HepG2 (cell line): ENCODE data around the gene IP6K3. TPM values are rescaled to one million over a fixed set of nuclear protein-coding genes. Genes with fewer than 3 reads are reported as not detected.

ENCODE experiments used
- BCLAF1 ChIP-seq: fragments of 450-650 bp; IDR thresholded peaks from 2 replicates; pipeline ENCODE4 v1.6.1; 2017; ENCODE audit warnings: mild to moderate bottlenecking
- DPF2 ChIP-seq: sonication (generic); formaldehyde crosslinking; IDR thresholded peaks from 2 replicates; pipeline ENCODE4 v1.4.0; 2020; ENCODE audit warnings: mild to moderate bottlenecking, low read depth, missing genetic modification reagents, borderline replicate concordance
- E2F2 ChIP-seq: sonication (generic); formaldehyde crosslinking; IDR thresholded peaks from 2 replicates; pipeline ENCODE4 v1.4.0; 2020; ENCODE audit warnings: missing genetic modification reagents, borderline replicate concordance
- ELK4 ChIP-seq: sonication (generic); formaldehyde crosslinking; IDR thresholded peaks from 2 replicates; pipeline ENCODE4 v1.9.0; 2021; ENCODE audit warnings: missing genetic modification reagents, borderline replicate concordance
- FOXA3 ChIP-seq: IDR thresholded peaks from 2 replicates; pipeline ENCODE4 v1.6.1; 2016; ENCODE audit warnings: missing genetic modification reagents, missing compliant biosample characterization
- FOXO4 ChIP-seq: sonication (generic); formaldehyde crosslinking; conservative IDR thresholded peaks from 2 replicates; pipeline ENCODE4 v1.8.1; 2023; ENCODE audit warnings: missing genetic modification reagents
- KDM4B ChIP-seq: sonication (generic); formaldehyde crosslinking; IDR thresholded peaks from 2 replicates; pipeline ENCODE4 v1.4.0; 2020; ENCODE audit warnings: missing genetic modification reagents
- MAFG ChIP-seq: sonication (generic); formaldehyde crosslinking; IDR thresholded peaks from 2 replicates; pipeline ENCODE4 v1.5.1; 2020; ENCODE audit warnings: mild to moderate bottlenecking, missing genetic modification reagents
- NFIC ChIP-seq: IDR thresholded peaks from 2 replicates; pipeline ENCODE4 v1.6.1; 2012; ENCODE audit warnings: mild to moderate bottlenecking, low read length, inconsistent platforms
- RAD51 ChIP-seq: fragments of 450-650 bp; IDR thresholded peaks from 2 replicates; pipeline ENCODE4 v1.6.1; 2016; ENCODE audit warnings: borderline replicate concordance
- RNF2 ChIP-seq: fragments of 450-650 bp; conservative IDR thresholded peaks from 2 replicates; pipeline ENCODE4 v1.6.1; 2016; ENCODE audit warnings: low read depth
- TOE1 ChIP-seq: sonication (generic); formaldehyde crosslinking; IDR thresholded peaks from 2 replicates; pipeline ENCODE4 v1.4.0; 2020; ENCODE audit warnings: mild to moderate bottlenecking, missing genetic modification reagents
- UBTF ChIP-seq: sonication (generic); formaldehyde crosslinking; IDR thresholded peaks from 2 replicates; pipeline ENCODE4 v1.4.0; 2020; ENCODE audit warnings: mild to moderate bottlenecking, missing genetic modification reagents
- ZBTB37 ChIP-seq: sonication (generic); formaldehyde crosslinking; IDR thresholded peaks from 2 replicates; pipeline ENCODE4 v1.4.0; 2020; ENCODE audit warnings: mild to moderate bottlenecking, missing genetic modification reagents
- ZFP41 ChIP-seq: sonication (generic); formaldehyde crosslinking; IDR thresholded peaks from 2 replicates; pipeline ENCODE4 v1.4.0; 2020; ENCODE audit warnings: mild to moderate bottlenecking, missing genetic modification reagents, borderline replicate concordance
- ZFP90 ChIP-seq: sonication (generic); formaldehyde crosslinking; IDR thresholded peaks from 2 replicates; pipeline ENCODE4 v1.8.0; 2022; ENCODE audit warnings: missing genetic modification reagents, mild to moderate bottlenecking, inconsistent platforms, borderline replicate concordance
- ZMYM3 ChIP-seq: sonication (generic); formaldehyde crosslinking; IDR thresholded peaks from 2 replicates; pipeline ENCODE4 v1.5.1; 2020; ENCODE audit warnings: mild to moderate bottlenecking, missing genetic modification reagents
- ZNF761 ChIP-seq: sonication (generic); formaldehyde crosslinking; conservative IDR thresholded peaks from 2 replicates; pipeline ENCODE4 v1.4.0; 2020; ENCODE audit warnings: mild to moderate bottlenecking, missing genetic modification reagents
- ZSCAN22 ChIP-seq: sonication (generic); formaldehyde crosslinking; IDR thresholded peaks from 2 replicates; pipeline ENCODE4 v1.4.0; 2020; ENCODE audit warnings: mild to moderate bottlenecking, missing genetic modification reagents
- polyA plus RNA-seq, 8 experiments: library from polyadenylated mRNA; depleted of rRNA in 3 of 8; stranded (reverse) in 7 of 8; unstranded in 1 of 8; fragments of >200 nt; fragmentation: Illumina TruSeq in 4 of 8; extraction: Trizol in 4 of 8; gene quantifications; 2 replicates each; pipeline versions ENCODE4 v1.2.1 to v1.2.3, GENCODE V29; 2011 to 2016; ENCODE audit warnings: low read depth in 4 of 8, missing spikeins in 1 of 8, mixed read lengths in 1 of 8; ENCODE audit not compliant: insufficient read depth in 1 of 8
- total RNA-seq, 5 experiments: library from RNA; depleted of rRNA; stranded (reverse); fragments of >200 nt; fragmentation: Illumina TruSeq; extraction: Trizol; gene quantifications; 2 replicates each; pipeline ENCODE4 v1.2.3, GENCODE V29; 2016; ENCODE audit warnings: low read depth in 1 of 5

The IP6K3 gene
- total and polyA plus RNA-seq, 2 of the 13 experiments (the other 11 are each of a cell fraction or from before 2014, with no cell fraction given), result 0.11 to 0.18 TPM

DNA sequence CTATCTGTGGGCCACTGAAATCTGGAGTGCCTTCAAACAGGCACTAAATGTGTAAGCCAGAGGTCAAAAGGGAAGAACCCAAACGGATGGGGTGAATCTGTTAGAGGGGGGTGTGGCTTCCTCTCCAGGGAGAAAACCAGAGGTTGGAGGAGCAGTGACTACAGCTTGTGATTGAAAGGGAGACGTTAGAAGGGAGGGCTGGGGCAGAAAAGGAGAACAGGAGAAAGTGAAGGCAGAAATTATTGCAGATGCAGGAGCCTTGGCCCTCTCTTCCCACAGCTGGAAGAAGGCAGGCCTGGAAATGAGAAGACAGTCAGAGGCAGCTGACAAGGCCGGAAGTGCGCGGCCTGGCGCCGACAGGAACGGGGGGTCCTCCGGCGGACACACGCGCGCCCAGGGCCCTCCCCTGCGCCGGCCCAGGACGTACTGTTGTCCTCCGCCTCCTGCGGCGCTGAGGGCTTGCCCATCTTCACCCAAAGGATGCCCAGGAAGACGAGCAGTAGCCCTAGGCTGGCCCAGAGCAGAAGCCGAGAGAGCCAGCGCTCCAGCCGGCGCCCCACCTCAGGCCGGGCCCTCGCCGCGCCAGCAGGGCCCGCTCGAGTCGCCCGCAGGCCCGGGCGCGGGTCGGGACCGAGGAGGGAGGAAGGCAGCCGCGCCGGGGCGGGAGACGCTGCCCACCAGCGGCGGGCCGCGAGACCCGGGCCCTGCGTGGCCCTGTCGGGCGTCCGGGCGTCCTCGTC is 41.4 kb upstream of the IP6K3 start (continued):
- no peak for TF ChIP-seq RAD51
- TF ChIP-seq ZNF761 (CRISPR knock-in tag), result no peak
- no peak for TF ChIP-seq BCLAF1
- TF ChIP-seq ZFP41 (CRISPR knock-in tag), result no peak
- TF ChIP-seq RNF2, result no peak
- TF ChIP-seq ELK4 (CRISPR knock-in tag), result no peak
- peak; percentile 74; the same call in 1 of the 2 replicates for TF ChIP-seq E2F2 (CRISPR knock-in tag)
- no peak for TF ChIP-seq ZMYM3 (CRISPR knock-in tag)
- no peak for TF ChIP-seq MAFG (CRISPR knock-in tag)
- peak; percentile 37; the same call in 1 of the 2 replicates for TF ChIP-seq FOXA3 (CRISPR knock-in tag)
- TF ChIP-seq TOE1, result no peak
- TF ChIP-seq FOXO4 (CRISPR knock-in tag), result no peak
- no peak for TF ChIP-seq ZBTB37
- no peak for TF ChIP-seq NFIC
- peak; percentile 84 for TF ChIP-seq UBTF
- TF ChIP-seq KDM4B (CRISPR knock-in tag), result 0 out of 2 replicates have a peak, but pooled peaks have one; percentile 52
- TF ChIP-seq DPF2 (CRISPR knock-in tag), result no peak
- no peak for TF ChIP-seq ZSCAN22 (CRISPR knock-in tag)
- TF ChIP-seq ZFP90 (CRISPR knock-in tag), result no peak
